Occipital lobe (tissue), 2 donors: ENCODE data around the gene BTBD9. TPM values are rescaled to one million over a fixed set of nuclear protein-coding genes. Genes with fewer than 3 reads are reported as not detected.
A peak's percentile ranks its signal among the peaks of the same experiment; 100 is the strongest.

Experiments
- DNase-seq: peaks from one replicate; lab custom pipeline; 2025; lab: John Stamatoyannopoulos, UW
- total RNA-seq: library from RNA; depleted of rRNA; stranded (reverse); fragments of >200 nt; gene quantifications from one replicate; pipeline ENCODE4 v1.2.3, GENCODE V29; 2014

Gene BTBD9
- total RNA-seq: 38.1 TPM

DNA sequence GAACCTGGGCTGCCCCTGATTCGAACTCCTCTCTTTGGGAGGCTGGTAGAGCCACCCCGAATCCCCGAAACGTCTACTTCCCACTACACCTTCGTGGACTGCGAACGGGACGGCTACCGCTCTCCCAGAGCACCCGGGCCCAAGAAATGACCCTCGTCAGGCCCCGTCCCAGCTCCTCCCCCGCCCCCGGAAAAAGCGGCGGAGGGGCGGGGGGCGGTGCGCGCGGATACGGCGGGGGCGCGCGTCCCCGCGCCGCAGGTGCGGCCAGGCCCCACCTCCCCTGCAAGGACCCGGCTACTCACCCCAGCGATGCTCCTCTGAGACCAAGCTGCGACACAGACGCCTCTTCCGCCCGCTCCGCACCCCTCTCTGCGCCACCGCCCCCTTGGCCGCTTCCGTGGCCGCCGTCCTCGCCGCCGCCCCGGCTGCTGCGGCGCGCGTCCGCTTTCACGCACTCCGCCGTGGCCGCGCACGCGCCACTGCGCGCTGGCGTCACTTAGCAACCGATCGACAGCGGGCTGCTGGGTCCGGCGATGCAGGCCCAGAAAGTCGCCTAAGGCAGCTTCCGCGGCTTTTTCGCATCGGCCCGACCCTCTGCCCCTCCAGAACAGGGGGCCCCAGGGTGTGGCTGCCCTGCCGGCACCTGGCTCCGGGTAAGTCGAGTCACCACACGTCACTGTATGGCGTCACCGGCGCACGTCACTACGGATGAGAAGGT, at the start of gene BTBD9:
BTBD9 (minus strand) TSS at position 432 of the 718 bp plus-strand sequence.
- DNase-seq: peak; percentile 83

- no peak for DNase-seq
Observed at GRCh38 chr6:38688579-38689087, 48.9 kb upstream of the BTBD9 start.

- no peak for DNase-seq
Observed at GRCh38 chr6:38687549-38687948, 47.8 kb upstream of the BTBD9 start.

GRCh38 chr6:38687043-38687353, 47.3 kb upstream of the BTBD9 start:
- DNase-seq: no peak

DNA sequence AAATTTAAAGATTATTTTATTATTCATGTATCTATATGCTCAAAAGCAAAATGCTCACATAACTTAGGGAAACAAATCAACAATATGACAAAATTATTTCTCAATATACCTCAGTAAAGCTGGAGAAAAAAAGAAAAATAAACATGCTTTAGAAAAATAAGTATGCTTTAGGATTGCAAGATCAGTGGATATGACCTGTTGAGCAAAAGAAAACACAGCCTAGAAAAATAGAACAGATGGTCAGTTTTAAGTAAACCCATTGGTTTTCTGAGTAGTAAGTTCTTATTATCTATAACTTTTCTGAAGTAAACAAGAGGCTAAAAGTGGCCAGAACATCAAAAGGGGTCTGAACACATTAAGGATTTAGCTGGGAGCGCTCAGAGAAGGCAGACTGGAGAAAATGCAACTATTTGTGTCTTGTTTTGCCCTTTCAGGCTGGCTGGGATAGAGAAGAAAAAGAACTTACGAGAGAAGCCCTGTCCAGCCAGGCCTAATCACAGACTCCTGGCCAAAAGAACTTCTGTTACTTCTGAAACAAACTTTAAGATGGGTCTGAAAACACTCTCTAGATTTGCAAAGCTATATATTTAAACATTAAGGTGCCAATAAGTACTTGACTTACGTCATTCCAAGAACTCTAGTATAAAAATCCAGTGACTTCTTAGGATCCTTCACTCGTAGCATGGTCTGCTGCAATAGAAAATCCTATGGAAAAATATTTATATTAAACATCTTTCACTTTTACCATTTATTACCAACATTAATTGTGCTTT, 46.7 kb upstream of the BTBD9 start:
- no peak for DNase-seq

GRCh38 chr6:38684904-38685303, 45.2 kb upstream of the BTBD9 start:
- no peak for DNase-seq

- DNase-seq: no peak
Observed at GRCh38 chr6:38684237-38684636, 44.5 kb upstream of the BTBD9 start.

GRCh38 chr6:38681850-38682249, 42.1 kb upstream of the BTBD9 start:
- DNase-seq: no peak

DNA sequence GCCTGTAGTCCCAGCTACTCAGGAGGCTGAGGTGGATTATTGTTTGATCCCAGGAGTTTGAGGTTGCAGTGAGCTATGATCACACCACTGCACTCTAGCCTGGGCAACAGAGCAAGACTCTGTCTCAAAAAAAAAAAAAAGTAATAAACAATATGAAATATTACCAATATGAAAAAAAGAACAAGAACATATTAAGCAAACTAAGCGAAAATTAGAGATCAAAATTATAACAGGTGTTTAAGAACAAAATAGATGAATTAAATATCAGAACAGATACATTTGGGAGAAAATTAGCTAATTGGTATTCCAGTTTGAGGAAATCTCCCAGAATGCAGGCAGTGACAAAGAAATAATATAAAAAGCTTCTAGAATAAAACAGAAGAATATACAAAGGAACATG, 39.9 kb upstream of the BTBD9 start:
- DNase-seq: no peak

- DNase-seq: no peak
Observed at GRCh38 chr6:38678178-38678760, 38.5 kb upstream of the BTBD9 start.

- DNase-seq: no peak
Observed at GRCh38 chr6:38676974-38677544, 37.3 kb upstream of the BTBD9 start.

- DNase-seq: no peak
Observed at GRCh38 chr6:38676236-38676973, 36.7 kb upstream of the BTBD9 start.

DNA sequence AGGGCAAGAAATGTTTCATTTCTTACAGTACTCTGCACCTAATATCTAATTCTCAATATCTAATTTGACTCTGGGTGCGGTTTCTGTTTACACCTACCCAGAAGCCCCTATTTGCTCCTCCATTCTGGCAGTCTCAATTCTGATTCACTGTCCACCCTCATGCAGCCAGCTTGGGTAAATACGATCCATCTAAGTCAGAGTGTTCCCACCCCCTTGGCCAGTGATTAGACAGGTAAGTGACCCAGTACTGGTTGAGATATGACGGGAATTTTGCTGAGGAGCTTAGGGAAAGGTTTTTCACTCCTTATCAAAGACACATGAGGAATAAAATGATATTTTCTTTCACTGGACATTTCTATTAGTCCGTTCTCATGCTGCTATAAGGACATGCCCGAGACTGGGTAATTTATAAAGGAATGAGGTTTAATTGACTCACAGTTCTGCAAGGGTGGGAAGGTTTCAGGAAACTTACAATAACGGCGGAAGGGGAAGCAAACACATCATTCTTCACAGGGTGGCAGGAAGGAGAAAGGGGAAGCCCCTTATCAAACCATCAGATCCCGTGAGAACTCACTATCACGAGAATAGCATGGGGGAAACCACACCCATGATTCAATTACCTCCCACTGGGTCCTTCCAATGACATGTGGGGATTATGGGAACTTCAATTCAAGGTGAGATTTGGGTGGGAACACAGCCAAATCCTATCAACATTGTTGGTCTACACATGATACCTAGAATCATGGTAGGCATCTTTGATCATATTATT, 33.9 kb upstream of the BTBD9 start:
- DNase-seq: no peak

GRCh38 chr6:38671885-38672467, 32.2 kb upstream of the BTBD9 start:
- no peak for DNase-seq

GRCh38 chr6:38658418-38659167, 18.9 kb upstream of the BTBD9 start:
- no peak for DNase-seq

DNA sequence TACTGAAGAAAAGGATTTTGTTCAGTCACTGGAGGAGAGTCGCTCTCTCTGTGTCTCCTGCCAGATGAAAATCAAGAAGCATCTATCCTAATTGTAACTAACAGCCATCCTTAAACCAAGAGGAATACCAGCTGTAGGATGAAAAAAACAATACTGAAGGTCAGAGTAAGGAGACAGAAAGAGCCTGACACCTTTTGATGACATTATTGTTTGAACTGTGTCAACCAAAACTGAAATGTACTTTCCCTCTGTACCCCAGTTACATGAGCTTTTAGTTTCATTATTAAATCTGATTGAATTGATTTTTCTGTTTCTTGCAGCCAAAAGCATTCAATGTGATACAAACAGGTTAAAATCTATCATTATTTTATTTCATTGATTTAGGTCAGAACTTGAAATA, 17.2 kb upstream of the BTBD9 start:
- DNase-seq: no peak

DNA sequence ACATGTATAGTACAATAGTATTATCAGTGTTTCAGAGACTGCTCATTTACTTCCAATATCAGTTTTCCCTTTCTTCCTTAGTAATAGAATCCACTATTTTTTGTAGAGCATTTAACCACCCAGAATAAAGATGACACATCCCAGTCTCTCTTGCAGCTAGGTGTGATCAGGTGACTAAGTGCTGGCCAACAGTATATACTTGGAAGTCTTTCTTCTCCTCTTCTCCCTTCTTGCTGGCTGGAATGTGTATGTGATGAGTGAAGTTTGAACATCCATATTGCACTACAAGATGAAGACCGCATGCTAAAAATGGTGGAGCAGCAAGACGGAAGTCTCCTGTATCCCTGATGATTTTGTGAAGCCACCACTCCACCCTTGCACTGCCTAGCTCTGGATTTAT, 14.5 kb upstream of the BTBD9 start:
- DNase-seq: no peak

DNA sequence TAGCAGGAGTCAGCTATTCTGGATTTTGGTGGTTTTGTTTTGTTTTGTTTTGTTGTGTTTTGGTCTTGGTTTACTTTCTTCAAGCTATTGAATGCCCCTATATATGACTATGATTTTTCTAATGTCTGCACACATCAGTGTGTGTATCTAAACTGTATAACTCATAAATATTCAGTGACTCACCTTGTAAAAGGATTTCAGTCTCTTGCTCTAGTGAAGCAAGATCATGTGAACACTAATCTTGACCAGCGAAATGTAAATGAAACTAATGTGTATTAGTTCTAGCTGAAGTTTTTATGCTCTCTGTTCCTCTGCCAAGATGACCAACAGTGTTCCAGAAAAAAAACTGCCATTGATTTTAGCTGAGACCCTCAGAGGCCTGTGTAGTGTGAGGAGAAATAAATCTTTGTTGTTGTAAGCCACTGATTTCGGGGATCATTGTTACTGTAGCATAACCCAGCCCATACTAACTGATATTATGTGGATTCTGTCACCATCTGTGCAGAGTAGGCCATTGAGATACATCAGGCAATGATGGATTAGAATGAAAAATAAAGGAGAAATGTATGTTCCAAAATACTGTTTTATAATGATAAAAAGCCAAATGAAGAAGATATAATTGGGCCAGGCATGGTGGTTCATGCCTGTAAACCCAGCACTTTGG, 11.5 kb upstream of the BTBD9 start:
- DNase-seq: no peak

GRCh38 chr6:38650207-38650752, 10.6 kb upstream of the BTBD9 start:
- no peak for DNase-seq
